ENCODE results near the gene OSMR. TPM values are rescaled to one million over a fixed set of nuclear protein-coding genes. Genes with fewer than 3 reads are reported as not detected.

Gene OSMR
- total and polyA plus RNA-seq, 9 donors = 16.6 to 87.1 (median 48.9) TPM

DNA sequence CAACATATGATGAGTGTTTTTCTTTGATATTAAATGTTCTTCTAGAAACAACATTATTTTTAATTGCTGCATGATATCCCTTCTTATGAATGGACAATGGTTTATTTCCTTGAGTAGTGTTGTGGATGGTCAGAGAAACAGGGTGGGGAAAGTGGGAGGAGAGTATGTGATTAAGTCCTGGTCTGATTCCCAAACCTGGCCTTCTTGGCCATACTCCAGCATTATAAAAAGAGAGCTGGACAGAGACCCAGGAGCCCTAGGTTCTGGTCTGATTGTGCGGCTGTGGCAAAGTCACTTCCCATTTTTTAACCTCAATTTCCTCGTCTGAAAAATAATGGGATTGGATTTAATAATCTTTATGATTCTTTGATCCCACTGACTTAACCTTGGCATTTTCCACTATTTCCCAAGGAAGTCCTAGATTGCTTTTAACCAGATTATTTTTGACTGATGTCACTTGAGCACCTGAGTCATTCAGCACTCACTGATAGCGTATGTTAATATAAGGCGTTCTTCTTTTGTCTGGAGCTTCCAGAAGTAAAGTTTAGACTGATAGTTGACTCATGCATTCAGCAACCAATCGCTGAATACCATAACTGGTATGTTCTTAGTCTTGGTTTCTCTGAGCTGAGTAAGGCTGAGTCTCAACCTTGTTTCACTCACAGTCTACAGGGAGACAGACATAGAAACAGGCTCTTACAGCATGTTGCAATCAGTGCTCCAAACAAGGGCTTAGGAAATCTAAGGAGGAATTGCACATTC is 26.2 kb downstream of the OSMR start:
- H3K27me3 ChIP-seq = no peaks in the 10 kb centered on the region
- H3K27ac ChIP-seq = no peak overlapping the region
- no peaks in the 10 kb centered on the region for H3K36me3 ChIP-seq
- no peaks in the 10 kb centered on the region for H3K4me1 ChIP-seq (ENCODE audit: insufficient read depth)
- H3K4me3 ChIP-seq = no peak overlapping the region
- intact Hi-C loops (cut with DNase I) = no loop called here
- WGBS, 3 donors = 69 to 77% (median 74%) methylated on average over 5 of the region's 5 CpGs
- TF ChIP-seq POLR2A (IDR thresholded peaks at IDR 0.05) = no peak
- TF ChIP-seq, protein P1, sequence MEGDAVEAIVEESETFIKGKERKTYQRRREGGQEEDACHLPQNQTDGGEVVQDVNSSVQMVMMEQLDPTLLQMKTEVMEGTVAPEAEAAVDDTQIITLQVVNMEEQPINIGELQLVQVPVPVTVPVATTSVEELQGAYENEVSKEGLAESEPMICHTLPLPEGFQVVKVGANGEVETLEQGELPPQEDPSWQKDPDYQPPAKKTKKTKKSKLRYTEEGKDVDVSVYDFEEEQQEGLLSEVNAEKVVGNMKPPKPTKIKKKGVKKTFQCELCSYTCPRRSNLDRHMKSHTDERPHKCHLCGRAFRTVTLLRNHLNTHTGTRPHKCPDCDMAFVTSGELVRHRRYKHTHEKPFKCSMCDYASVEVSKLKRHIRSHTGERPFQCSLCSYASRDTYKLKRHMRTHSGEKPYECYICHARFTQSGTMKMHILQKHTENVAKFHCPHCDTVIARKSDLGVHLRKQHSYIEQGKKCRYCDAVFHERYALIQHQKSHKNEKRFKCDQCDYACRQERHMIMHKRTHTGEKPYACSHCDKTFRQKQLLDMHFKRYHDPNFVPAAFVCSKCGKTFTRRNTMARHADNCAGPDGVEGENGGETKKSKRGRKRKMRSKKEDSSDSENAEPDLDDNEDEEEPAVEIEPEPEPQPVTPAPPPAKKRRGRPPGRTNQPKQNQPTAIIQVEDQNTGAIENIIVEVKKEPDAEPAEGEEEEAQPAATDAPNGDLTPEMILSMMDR (IDR thresholded peaks at IDR 0.05) = no peak
- no peak for TF ChIP-seq EP300 (IDR thresholded peaks at IDR 0.05)
- no peak for DNase-seq
- H3K9me3 ChIP-seq = no peaks in the 10 kb centered on the region

DNA sequence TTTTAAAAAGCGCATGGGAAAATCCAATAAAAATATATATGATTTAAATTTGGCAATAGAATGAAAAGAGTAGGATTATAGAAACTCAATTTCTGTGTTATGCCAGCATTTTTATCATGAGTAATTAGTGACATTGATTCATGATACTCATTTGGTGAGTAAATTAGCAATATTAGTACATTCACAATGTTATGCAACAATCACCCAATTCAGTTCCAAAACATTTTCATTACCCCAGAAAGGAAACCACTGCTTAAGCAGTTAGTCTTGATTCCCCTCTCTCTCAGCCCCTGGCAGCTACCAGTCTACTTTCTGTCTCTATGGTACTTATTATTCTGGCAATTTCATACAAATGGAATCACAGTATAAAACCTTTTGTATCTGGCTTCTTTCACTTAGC is 27.0 kb downstream of the OSMR start:
- DNase-seq = no peak
- 98 to 100% (median 99%) methylated on average over 1 of the region's 1 CpG for WGBS, 3 donors
- H3K4me3 ChIP-seq = no peak overlapping the region
- H3K4me1 ChIP-seq (ENCODE audit: insufficient read depth) = no peaks in the 10 kb centered on the region
- H3K9me3 ChIP-seq = no peaks in the 10 kb centered on the region
- H3K27me3 ChIP-seq = no peaks in the 10 kb centered on the region
- H3K27ac ChIP-seq = no peak overlapping the region
- no peak for TF ChIP-seq POLR2A (IDR thresholded peaks at IDR 0.05)
- TF ChIP-seq, protein P1 (IDR thresholded peaks at IDR 0.05) = no peak
- TF ChIP-seq EP300 (IDR thresholded peaks at IDR 0.05) = no peak
- intact Hi-C loops (cut with DNase I) = no loop called here
- no peaks in the 10 kb centered on the region for H3K36me3 ChIP-seq

DNA sequence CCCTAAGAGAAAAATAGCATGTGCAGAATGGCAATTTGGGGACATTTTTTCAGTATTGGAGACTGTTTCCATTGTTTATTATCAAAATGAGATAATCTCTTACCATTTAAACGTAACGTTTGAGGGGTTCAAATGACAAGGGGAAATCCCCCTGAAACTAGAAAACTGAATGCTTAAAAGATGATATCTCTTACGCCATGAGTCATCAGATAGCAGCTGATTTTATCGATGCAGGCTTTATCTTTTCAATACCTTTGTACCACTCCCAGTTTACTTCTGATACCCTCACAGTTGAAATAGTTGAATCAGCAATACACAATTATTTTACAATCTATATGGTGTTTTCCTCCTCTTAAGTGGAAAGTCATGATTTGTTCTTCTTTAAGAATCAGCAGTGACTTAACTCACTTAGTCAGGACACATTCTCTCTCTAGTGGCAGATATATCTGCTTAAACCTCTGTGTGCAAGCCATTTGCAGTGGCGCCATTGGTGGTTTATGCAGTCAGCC is 29.2 kb downstream of the OSMR start:
- Histone ChIP-seq H3K4me3 (no peak overlapping the region), H3K27me3 (no peaks in the 10 kb centered on the region), H3K4me1 (ENCODE audit: insufficient read depth) (no peaks in the 10 kb centered on the region), H3K9me3 (no peaks in the 10 kb centered on the region), H3K36me3 (no peaks in the 10 kb centered on the region), H3K27ac (no peak overlapping the region)
- intact Hi-C loops (cut with DNase I) = no loop called here
- DNase-seq = no peak
- TF ChIP-seq, protein P1 (IDR thresholded peaks at IDR 0.05) = no peak
- TF ChIP-seq EP300 (IDR thresholded peaks at IDR 0.05) (no peak), POLR2A (IDR thresholded peaks at IDR 0.05) (no peak)
- WGBS, 3 donors = 92 to 93% (median 92%) methylated on average over 5 of the region's 5 CpGs

DNA sequence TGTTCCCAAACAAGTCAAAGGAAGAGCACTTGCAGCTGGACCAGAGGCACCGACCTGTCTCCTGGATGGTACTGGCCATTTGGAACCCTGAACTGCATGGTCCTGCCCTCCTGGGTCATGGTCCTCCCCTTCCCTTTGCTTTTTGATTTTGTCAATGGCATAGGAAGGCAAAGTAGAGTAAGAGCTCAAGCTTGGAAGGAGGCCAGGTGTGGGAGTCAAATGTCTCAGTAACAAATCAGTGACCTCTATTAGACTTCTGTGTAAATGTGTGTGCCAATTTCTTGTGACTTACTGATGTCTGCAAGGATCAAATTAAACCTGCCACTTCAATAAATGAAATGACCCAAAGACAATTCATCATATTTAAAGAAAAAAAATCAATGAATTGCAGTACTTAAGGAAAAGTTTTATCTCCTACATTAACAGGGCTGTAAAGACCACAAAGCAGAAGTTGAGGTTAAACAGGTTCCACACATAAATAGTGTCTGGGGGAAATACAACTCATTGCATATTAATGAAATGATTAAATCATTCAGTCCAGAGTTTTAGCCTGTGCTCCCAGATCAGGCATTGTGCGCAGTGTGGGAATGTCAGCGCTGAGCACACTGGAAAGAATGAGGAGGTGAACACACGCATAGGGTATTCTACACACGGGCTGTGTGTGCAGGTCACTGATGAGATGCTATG is 32.7 kb downstream of the OSMR start:
- DNase-seq = no peak
- no peaks in the 10 kb centered on the region for H3K9me3 ChIP-seq
- no peak overlapping the region for H3K27ac ChIP-seq
- no peaks in the 10 kb centered on the region for H3K27me3 ChIP-seq
- H3K4me1 ChIP-seq (ENCODE audit: insufficient read depth) = no peaks in the 10 kb centered on the region
- H3K36me3 ChIP-seq = no peaks in the 10 kb centered on the region
- H3K4me3 ChIP-seq = no peak overlapping the region
- TF ChIP-seq EP300 (IDR thresholded peaks at IDR 0.05) (no peak), POLR2A (IDR thresholded peaks at IDR 0.05) (no peak)
- TF ChIP-seq, protein P1 (IDR thresholded peaks at IDR 0.05) = no peak
- intact Hi-C loops (cut with DNase I) = no loop called here
- WGBS, 3 donors = 86 to 91% (median 90%) methylated on average over 5 of the region's 5 CpGs

Measured in ovary (tissue), 9 donors.